Measurements from ENCODE around the gene PSMB5.

DNA sequence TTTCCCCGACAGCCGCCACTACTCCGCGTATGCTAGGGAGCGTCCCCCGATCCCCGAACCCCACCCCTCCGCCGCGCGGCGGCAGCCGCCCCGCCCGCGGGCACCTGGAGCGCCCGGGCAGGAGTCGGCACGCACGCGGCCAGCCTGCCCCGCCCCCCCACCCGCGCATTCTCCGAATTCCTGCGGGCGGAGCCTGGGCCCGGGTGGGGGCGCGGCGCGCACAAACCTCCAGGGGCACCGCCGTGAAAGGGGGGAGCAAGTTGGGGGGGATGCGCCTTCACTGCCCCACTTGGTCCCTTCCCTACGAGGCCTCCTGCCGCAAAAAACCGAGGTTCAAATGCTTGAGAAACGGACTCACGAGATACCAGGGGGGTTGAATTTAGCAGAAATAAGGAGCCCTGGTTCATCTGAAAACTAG is 54.0 kb downstream of the PSMB5 start:
- TF ChIP-seq CTCF (IDR thresholded peaks at IDR 0.05; ENCODE audit: insufficient read depth, low read depth, low read length) = no peak
- TF ChIP-seq EZH2 (IDR thresholded peaks at IDR 0.05; ENCODE audit: insufficient read depth, low read length) = no peak
